K562 (cell line): ENCODE results near the gene SYF2. TPM values are rescaled to one million over a fixed set of nuclear protein-coding genes. Genes with fewer than 3 reads are reported as not detected.

ENCODE experiments used
- ATF3 ChIP-seq, 2 experiments: fragments of 450-650 bp in 1 of 2; sonication (generic) in 1 of 2; formaldehyde crosslinking in 1 of 2; IDR thresholded peaks in 1 of 2; conservative IDR thresholded peaks in 1 of 2; 2 replicates each; pipeline versions ENCODE4 v1.6.1 to v1.8.1; 2016 to 2023; ENCODE audit warnings: mild to moderate bottlenecking in 2 of 2, moderate library complexity in 2 of 2, inconsistent platforms in 1 of 2, missing genetic modification reagents in 1 of 2
- ETV6 ChIP-seq, 3 experiments: fragments of 150-350 bp in 1 of 3; sonication (generic) in 1 of 3; formaldehyde crosslinking in 1 of 3; IDR thresholded peaks; 2 replicates each; pipeline versions ENCODE4 v1.6.1 to v1.8.0; 2014 to 2022; ENCODE audit warnings: borderline replicate concordance in 2 of 3, low read depth in 2 of 3, antibody characterized with exemption in 1 of 3, low read length in 1 of 3, mild to moderate bottlenecking in 1 of 3, missing genetic modification reagents in 1 of 3
- MITF ChIP-seq: IDR thresholded peaks from 2 replicates; pipeline ENCODE4 v1.6.1; 2014; ENCODE audit warnings: antibody characterized with exemption
- PRDM10 ChIP-seq: fragments of 450-650 bp; IDR thresholded peaks from 2 replicates; pipeline ENCODE4 v1.6.1; 2018; ENCODE audit not compliant: partially characterized antibody
- PTTG1 ChIP-seq: fragments of 450-650 bp; IDR thresholded peaks from 2 replicates; pipeline ENCODE4 v1.6.1; 2016; ENCODE audit warnings: low read depth, mild to moderate bottlenecking, missing genetic modification characterization, missing compliant biosample characterization
- RAD21 ChIP-seq, 2 experiments: fragments of 250-450 bp in 1 of 2; fragments of 450-650 bp in 1 of 2; sonication (Bioruptor Pico) in 1 of 2; formaldehyde crosslinking in 1 of 2; IDR thresholded peaks in 1 of 2; conservative IDR thresholded peaks in 1 of 2; 2 replicates each; pipeline versions ENCODE4 v1.4.0 to v1.8.0; 2020 to 2022; ENCODE audit warnings: mild to moderate bottlenecking in 2 of 2, moderate library complexity in 1 of 2
- TARDBP ChIP-seq: fragments of 450-650 bp; IDR thresholded peaks from 2 replicates; pipeline ENCODE4 v1.6.1; 2016
- ZNF280B ChIP-seq: fragments of 250-450 bp; sonication (Bioruptor Pico); IDR thresholded peaks from 2 replicates; pipeline ENCODE4 v1.5.1; 2021; ENCODE audit warnings: mild to moderate bottlenecking
- polyA plus RNA-seq, 8 experiments: library from polyadenylated mRNA; depleted of rRNA in 4 of 8; stranded (reverse) in 5 of 8; unstranded in 3 of 8; fragments of >200 nt; fragmentation: Nextera tagmentation in 2 of 8; fragmentation: Illumina TruSeq in 1 of 8; extraction: Ambion mirVana in 2 of 8; extraction: Trizol in 1 of 8; gene quantifications; 2 replicates each; pipeline versions ENCODE4 v1.2.1 to v1.2.3, GENCODE V29; 2011 to 2014; ENCODE audit warnings: inconsistent platforms in 1 of 8, missing spikeins in 1 of 8
- total RNA-seq, 7 experiments: library from RNA; depleted of rRNA in 6 of 7; stranded (reverse); fragments of >200 nt in 6 of 7; fragmentation: Illumina TruSeq in 2 of 7; extraction: Trizol in 2 of 7; gene quantifications; 2 replicates each; pipeline versions ENCODE4 v1.2.1 to v1.2.3, GENCODE V29; 2011 to 2021; ENCODE audit warnings: low replicate concordance in 1 of 7

The SYF2 gene
- total and polyA plus RNA-seq, 9 of the 15 experiments (the other 6 are each of a cell fraction or from before 2014, with no cell fraction given) = 20.9 to 69.0 (median 43.2) TPM

- no peak for TF ChIP-seq ATF3 (IDR thresholded peaks at IDR 0.05)
- TF ChIP-seq ATF3 (CRISPR knock-in tag; conservative IDR thresholded peaks at IDR 0.05) = no peak
- TF ChIP-seq TARDBP = no peak
- TF ChIP-seq RAD21 (CRISPR knock-in tag; conservative IDR thresholded peaks at IDR 0.05 in 1 of 2, IDR thresholded peaks at IDR 0.05 in 1 of 2) = no peak
- TF ChIP-seq ZNF280B (CRISPR knock-in tag) = no peak
- TF ChIP-seq ETV6 (IDR thresholded peaks at IDR 0.05; ENCODE audit: borderline replicate concordance in 1 of 2, low read depth in 2 of 2, low read length in 1 of 2) = no peak
- TF ChIP-seq ETV6 (CRISPR knock-in tag; IDR thresholded peaks at IDR 0.05; ENCODE audit: borderline replicate concordance) = no peak
- no peak for TF ChIP-seq MITF
- TF ChIP-seq PRDM10 = no peak
- no peak for TF ChIP-seq PTTG1 (tag)
- TF ChIP-seq, all 486 proteins: peak for 0
Measured at GRCh38 chr1:25190260-25190659, 42.0 kb downstream of the SYF2 start (continued).
